H9 (cell line): ENCODE measurements around the gene SMIM9. TPM values are rescaled to one million over a fixed set of nuclear protein-coding genes. Genes with fewer than 3 reads are reported as not detected.

Experiments
- DNase-seq: peaks from one replicate; pipeline ENCODE4 v3.0.0-alpha.2; 2017
- H2AFZ ChIP-seq: one replicate; pipeline ENCODE4 v1.6.1; 2013; ENCODE audit warnings: mild to moderate bottlenecking, low read length, control low read depth, moderate library complexity
- H2AK5ac ChIP-seq: 2 replicates; pipeline ENCODE4 v1.6.1; 2013; ENCODE audit warnings: low read length, control low read depth, mixed read lengths; ENCODE audit not compliant: insufficient read length
- H2BK120ac ChIP-seq: one replicate; pipeline ENCODE4 v1.6.1; 2013; ENCODE audit warnings: low read depth, mild to moderate bottlenecking, low read length, control low read depth, inconsistent platforms; ENCODE audit not compliant: poor library complexity, severe bottlenecking
- H2BK12ac ChIP-seq: 2 replicates; pipeline ENCODE4 v1.6.1; 2013; ENCODE audit warnings: low read length, control low read depth, mixed read lengths, low read depth; ENCODE audit not compliant: insufficient read length
- H2BK15ac ChIP-seq: 2 replicates; pipeline ENCODE4 v1.6.1; 2013; ENCODE audit warnings: low read depth, low read length, control low read depth
- H2BK20ac ChIP-seq: one replicate; pipeline ENCODE4 v1.6.1; 2013; ENCODE audit warnings: low read depth, mild to moderate bottlenecking, low read length, control low read depth, inconsistent platforms; ENCODE audit not compliant: poor library complexity, severe bottlenecking
- H2BK5ac ChIP-seq: 2 replicates; pipeline ENCODE4 v1.6.1; 2013; ENCODE audit warnings: low read length, control low read depth, mixed read lengths; ENCODE audit not compliant: insufficient read length
- H3K14ac ChIP-seq: 2 replicates; pipeline ENCODE4 v1.6.1; 2013; ENCODE audit warnings: low read length, control low read depth; ENCODE audit not compliant: insufficient read depth
- H3K18ac ChIP-seq: 2 replicates; pipeline ENCODE4 v1.6.1; 2013; ENCODE audit warnings: low read depth, mild to moderate bottlenecking, mixed read lengths, low read length, control low read depth; ENCODE audit not compliant: insufficient read length
- H3K23ac ChIP-seq: 2 replicates; pipeline ENCODE4 v1.6.1; 2013; ENCODE audit warnings: low read length, control low read depth, mixed read lengths, low read depth; ENCODE audit not compliant: insufficient read length
- H3K23me2 ChIP-seq: 2 replicates; pipeline ENCODE4 v1.6.1; 2013; ENCODE audit warnings: low read depth, mild to moderate bottlenecking, mixed read lengths, low read length, control low read depth; ENCODE audit not compliant: insufficient read length, poor library complexity, severe bottlenecking
- H3K27ac ChIP-seq: 2 replicates; pipeline ENCODE4 v1.5.1; 2013; ENCODE audit warnings: low read length, control low read depth, mixed read lengths, low read depth; ENCODE audit not compliant: insufficient read length
- H3K27me3 ChIP-seq: 2 replicates; pipeline ENCODE4 v1.6.1; 2013; ENCODE audit warnings: low read length, control low read depth, inconsistent platforms; ENCODE audit not compliant: insufficient read depth
- H3K4ac ChIP-seq: 2 replicates; pipeline ENCODE4 v1.6.1; 2013; ENCODE audit warnings: low read depth, mild to moderate bottlenecking, control low read depth, inconsistent platforms, low read length, moderate library complexity
- H3K4me1 ChIP-seq: 2 replicates; pipeline ENCODE4 v1.6.1; 2013; ENCODE audit warnings: low read length, control low read depth, inconsistent platforms; ENCODE audit not compliant: insufficient read depth
- H3K4me2 ChIP-seq: 2 replicates; pipeline ENCODE4 v1.6.1; 2013; ENCODE audit warnings: low read length, control low read depth, mixed read lengths; ENCODE audit not compliant: insufficient read length, insufficient read depth
- H3K56ac ChIP-seq: 2 replicates; pipeline ENCODE4 v1.6.1; 2013; ENCODE audit warnings: low read depth, mild to moderate bottlenecking, mixed read lengths, low read length, control low read depth; ENCODE audit not compliant: insufficient read length
- H3K79me1 ChIP-seq: 2 replicates; pipeline ENCODE4 v1.6.1; 2013; ENCODE audit warnings: low read depth, mild to moderate bottlenecking, moderate library complexity, low read length, control low read depth, inconsistent platforms; ENCODE audit not compliant: insufficient read depth, poor library complexity, severe bottlenecking
- H3K79me2 ChIP-seq: 2 replicates; pipeline ENCODE4 v1.6.1; 2013; ENCODE audit warnings: low read length, control low read depth, inconsistent platforms; ENCODE audit not compliant: insufficient read depth
- H3K9ac ChIP-seq: 2 replicates; pipeline ENCODE4 v1.6.1; 2013; ENCODE audit warnings: low read length, control low read depth, mixed read lengths; ENCODE audit not compliant: insufficient read length; ENCODE audit errors: extremely low read depth
- H3K9me3 ChIP-seq: one replicate; pipeline ENCODE4 v1.6.1; 2013; ENCODE audit warnings: low read depth, low read length, inconsistent platforms; ENCODE audit not compliant: control insufficient read depth
- H3T11ph ChIP-seq: one replicate; pipeline ENCODE4 v1.6.1; 2013; ENCODE audit warnings: mild to moderate bottlenecking, low read length, control low read depth, inconsistent platforms
- H4K20me1 ChIP-seq: one replicate; pipeline ENCODE4 v1.6.1; 2013; ENCODE audit not compliant: control insufficient read depth, insufficient read length, insufficient read depth
- H4K5ac ChIP-seq: 2 replicates; pipeline ENCODE4 v1.6.1; 2013; ENCODE audit warnings: low read depth, mild to moderate bottlenecking, mixed read lengths, low read length, control low read depth; ENCODE audit not compliant: insufficient read length
- H4K8ac ChIP-seq: replicated peaks from 2 replicates; pipeline ENCODE4 v1.6.1; 2013; ENCODE audit warnings: low read length, control low read depth, mixed read lengths, low read depth; ENCODE audit not compliant: insufficient read length
- H4K91ac ChIP-seq: 2 replicates; pipeline ENCODE4 v1.6.1; 2013; ENCODE audit warnings: low read depth, mild to moderate bottlenecking, moderate library complexity, mixed read lengths, low read length, control low read depth; ENCODE audit not compliant: insufficient read length
- H3K27ac Mint-ChIP-seq, 3 experiments: 2 replicates in 2 of 3; 3 replicates in 1 of 3; pipeline ENCODE4 v1.8.0; 2020 to 2021; ENCODE audit warnings: mixed read lengths in 3 of 3, mild to moderate bottlenecking in 1 of 3, moderate library complexity in 1 of 3
- H3K27me3 Mint-ChIP-seq: 2 replicates; pipeline ENCODE4 v1.8.0; 2021; ENCODE audit warnings: low read depth, mild to moderate bottlenecking, moderate library complexity, mixed read lengths
- H3K36me3 Mint-ChIP-seq, 3 experiments: 2 replicates in 2 of 3; 3 replicates in 1 of 3; pipeline ENCODE4 v1.8.0; 2020 to 2021; ENCODE audit warnings: low read depth in 3 of 3, mixed read lengths in 3 of 3; ENCODE audit not compliant: insufficient read depth in 1 of 3
- H3K4me1 Mint-ChIP-seq, 2 experiments: 2 replicates each; pipeline ENCODE4 v1.8.0; 2020; ENCODE audit warnings: mixed read lengths in 2 of 2
- H3K4me3 Mint-ChIP-seq, 2 experiments: 2 replicates in 1 of 2; 3 replicates in 1 of 2; pipeline ENCODE4 v1.8.0; 2020 to 2021; ENCODE audit warnings: mild to moderate bottlenecking in 2 of 2, mixed read lengths in 2 of 2, moderate library complexity in 1 of 2
- H3K9me3 Mint-ChIP-seq, 2 experiments: 2 replicates in 1 of 2; 3 replicates in 1 of 2; pipeline ENCODE4 v1.8.0; 2020; ENCODE audit warnings: mild to moderate bottlenecking in 2 of 2, mixed read lengths in 2 of 2, moderate library complexity in 1 of 2
- CTCF ChIP-seq: fragments of 200-600 bp; sonication (generic); conservative IDR thresholded peaks from 3 replicates; pipeline ENCODE4 v1.8.0; 2021; ENCODE audit warnings: antibody characterized with exemption, mild to moderate bottlenecking
- WGBS: extraction: QIAGEN DNeasy Blood & Tissue Kit; methylation state at CpG from one replicate; pipeline ENCODE4 v1.1.7; 2013; ENCODE audit warnings: missing lambda C conversion rate, low lambda C conversion rate, mixed read lengths; ENCODE audit not compliant: insufficient read length; ENCODE audit errors: extremely low coverage; 5-methylcytosine and 5-hydroxymethylcytosine counted together
- total RNA-seq: library from RNA; stranded (reverse); gene quantifications from 2 replicates; pipeline ENCODE4 v1.2.1, GENCODE V29; 2021

The SMIM9 gene
- total RNA-seq, 1 experiment from 2014 or later, result not detected

- Histone ChIP-seq H3K27ac (no peak overlapping the region), H2BK15ac (no peak overlapping the region), H3K9me3 (peaks cover 9% of the 10 kb centered on the region), H2BK120ac (no peak overlapping the region), H3K79me2 (no peaks in the 10 kb centered on the region), H4K8ac (no peak overlapping the region), H3K79me1 (no peaks in the 10 kb centered on the region), H3K4me2 (no peak overlapping the region), H2BK12ac (no peak overlapping the region), H3K23me2 (no peaks in the 10 kb centered on the region), H2AK5ac (no peak overlapping the region), H2BK5ac (no peak overlapping the region), H2BK20ac (no peak overlapping the region), H3K18ac (no peak overlapping the region), H4K5ac (no peak overlapping the region), H3K56ac (no peak overlapping the region), H3K4me1 (no peaks in the 10 kb centered on the region; the same call in 1 of the 2 replicates), H3K27me3 (no peaks in the 10 kb centered on the region), H3T11ph (no peak overlapping the region), H3K4ac (no peak overlapping the region), H4K91ac (no peak overlapping the region), H3K9ac (no peak overlapping the region), H4K20me1 (no peaks in the 10 kb centered on the region), H3K14ac (no peak overlapping the region), H3K23ac (no peak overlapping the region), H2AFZ (no peak overlapping the region)
- Mint-ChIP-seq H3K36me3 (peaks cover 9 to 14% (median 13%) of the 10 kb centered on the region in 3 experiments), H3K27me3 (no peaks in the 10 kb centered on the region), H3K4me1 (peaks cover 20 to 25% of the 10 kb centered on the region in 2 experiments), H3K4me3 (no peak overlapping the region), H3K9me3 (peaks cover 51 to 64% of the 10 kb centered on the region in 2 experiments), H3K27ac (no peak overlapping the region)
- TF ChIP-seq CTCF, result no peak
- no peak for DNase-seq
- WGBS, result no CpG with 5 or more reads among the region's 5 CpGs
Measured at GRCh38 chrX:154815274-154815818, 19.1 kb downstream of the SMIM9 start.
